ENCODE results near the gene LARGE1. TPM values are rescaled to one million over a fixed set of nuclear protein-coding genes. Genes with fewer than 3 reads are reported as not detected.

The LARGE1 gene
- total RNA-seq, 1 experiment from 2014 or later: 1.3 TPM

- Histone ChIP-seq H3K4me2 (ENCODE audit: low read length) (no peak overlapping the region), H3K27ac (ENCODE audit: low read length) (no peak overlapping the region), H2AFZ (ENCODE audit: low read length) (no peak overlapping the region), H3K9me3 (ENCODE audit: low read length) (no peaks in the 10 kb centered on the region), H4K20me1 (ENCODE audit: low read length) (no peaks in the 10 kb centered on the region), H3F3A (ENCODE audit: low read length, unreplicated experiment) (no peaks in the 10 kb centered on the region), H3K27me3 (ENCODE audit: low read length) (no peaks in the 10 kb centered on the region), H3K9ac (ENCODE audit: low read length) (no peak overlapping the region), H3K9me2 (replicated peaks; ENCODE audit: low read length) (no peaks in the 10 kb centered on the region), H3K4me1 (ENCODE audit: insufficient read depth, low read length) (no peaks in the 10 kb centered on the region; the same call in 1 of the 2 replicates), H3K4me3 (ENCODE audit: low read length) (no peak overlapping the region), H3K36me3 (ENCODE audit: low read depth, low read length) (no peaks in the 10 kb centered on the region), H3K79me2 (ENCODE audit: low read length) (no peaks in the 10 kb centered on the region)
- ATAC-seq (no peak), DNase-seq (peak; percentile 15)
- TF ChIP-seq EZH2phosphoT487 (IDR thresholded peaks at IDR 0.05; ENCODE audit: borderline replicate concordance, low read length): no peak
- TF ChIP-seq EZH2 (IDR thresholded peaks at IDR 0.05; ENCODE audit: low read length, unreplicated experiment): no peak
- no peak for TF ChIP-seq CTCF (conservative IDR thresholded peaks at IDR 0.05; ENCODE audit: low read depth, low read length)
- intact Hi-C loops (cut with micrococcal nuclease): no loop called here
- no TSS peak for BruUV-seq (replicated peaks)
- ChIA-PET POLR2A (ENCODE audit: unreplicated experiment) (no interaction called here), CTCF (no interaction called here)
These were observed 36.7 kb downstream of the LARGE1 start for GRCh38 chr22:33883561-33883960.

GRCh38 chr22:33882991-33883390 is 37.3 kb downstream of the LARGE1 start:
- TF ChIP-seq EZH2phosphoT487 (IDR thresholded peaks at IDR 0.05; ENCODE audit: borderline replicate concordance, low read length): no peak
- no peak for ATAC-seq
- ChIA-PET POLR2A (ENCODE audit: unreplicated experiment) (no interaction called here), CTCF (no interaction called here)
- H3K9me3 ChIP-seq (ENCODE audit: low read length): no peaks in the 10 kb centered on the region
- no peaks in the 10 kb centered on the region; the same call in 1 of the 2 replicates for H3K4me1 ChIP-seq (ENCODE audit: insufficient read depth, low read length)
- H3K36me3 ChIP-seq (ENCODE audit: low read depth, low read length): no peaks in the 10 kb centered on the region
- H3K9me2 ChIP-seq (replicated peaks; ENCODE audit: low read length): no peaks in the 10 kb centered on the region
- intact Hi-C loops (cut with micrococcal nuclease): no loop called here
- H4K20me1 ChIP-seq (ENCODE audit: low read length): no peaks in the 10 kb centered on the region
- DNase-seq: no peak
- no peak overlapping the region for H3K4me3 ChIP-seq (ENCODE audit: low read length)
- no peaks in the 10 kb centered on the region for H3K27me3 ChIP-seq (ENCODE audit: low read length)
- H3K79me2 ChIP-seq (ENCODE audit: low read length): no peaks in the 10 kb centered on the region
- H3K9ac ChIP-seq (ENCODE audit: low read length): no peak overlapping the region
- no TSS peak for BruUV-seq (replicated peaks)
- no peak overlapping the region for H3K27ac ChIP-seq (ENCODE audit: low read length)
- H2AFZ ChIP-seq (ENCODE audit: low read length): no peak overlapping the region
- H3K4me2 ChIP-seq (ENCODE audit: low read length): no peak overlapping the region
- no peaks in the 10 kb centered on the region for H3F3A ChIP-seq (ENCODE audit: low read length, unreplicated experiment)

DNA sequence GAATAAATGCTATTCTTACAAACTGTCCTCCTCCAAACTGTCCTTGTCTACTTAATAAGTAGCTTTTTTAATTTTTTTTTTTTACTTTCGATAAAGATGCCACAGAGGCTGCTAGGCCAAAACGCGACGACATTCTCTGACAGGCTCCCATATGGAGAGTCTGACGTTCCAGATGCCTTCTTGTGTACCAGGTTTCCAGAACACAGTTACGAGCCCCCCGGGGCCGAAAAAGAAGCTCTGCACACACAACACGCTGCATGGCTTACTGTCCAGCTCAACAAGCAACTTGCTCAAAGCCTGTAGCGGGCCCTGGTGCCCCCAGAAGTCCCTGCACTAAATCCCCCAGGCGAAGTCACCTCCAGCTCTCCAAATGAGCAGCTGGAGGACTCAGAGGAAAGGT is 39.3 kb downstream of the LARGE1 start:
- TF ChIP-seq CTCF (conservative IDR thresholded peaks at IDR 0.05; ENCODE audit: low read depth, low read length) (no peak), EZH2 (IDR thresholded peaks at IDR 0.05; ENCODE audit: low read length, unreplicated experiment) (no peak), EZH2phosphoT487 (IDR thresholded peaks at IDR 0.05; ENCODE audit: borderline replicate concordance, low read length) (no peak)
- H4K20me1 ChIP-seq (ENCODE audit: low read length): no peaks in the 10 kb centered on the region
- H3K4me2 ChIP-seq (ENCODE audit: low read length): no peak overlapping the region
- H3K9ac ChIP-seq (ENCODE audit: low read length): no peak overlapping the region
- no peak overlapping the region for H3K4me3 ChIP-seq (ENCODE audit: low read length)
- DNase-seq: no peak
- H3K9me3 ChIP-seq (ENCODE audit: low read length): no peaks in the 10 kb centered on the region
- no peaks in the 10 kb centered on the region for H3K27me3 ChIP-seq (ENCODE audit: low read length)
- ChIA-PET CTCF (no interaction called here), POLR2A (ENCODE audit: unreplicated experiment) (no interaction called here)
- no peaks in the 10 kb centered on the region for H3F3A ChIP-seq (ENCODE audit: low read length, unreplicated experiment)
- no peaks in the 10 kb centered on the region for H3K9me2 ChIP-seq (replicated peaks; ENCODE audit: low read length)
- H3K79me2 ChIP-seq (ENCODE audit: low read length): no peaks in the 10 kb centered on the region
- no TSS peak for BruUV-seq (replicated peaks)
- no peak overlapping the region for H3K27ac ChIP-seq (ENCODE audit: low read length)
- H3K36me3 ChIP-seq (ENCODE audit: low read depth, low read length): no peaks in the 10 kb centered on the region
- H2AFZ ChIP-seq (ENCODE audit: low read length): no peak overlapping the region
- H3K4me1 ChIP-seq (ENCODE audit: insufficient read depth, low read length): no peaks in the 10 kb centered on the region; the same call in 1 of the 2 replicates
- ATAC-seq: no peak
- intact Hi-C loops (cut with micrococcal nuclease): no loop called here
